NCI-H1092 (cell line): ENCODE results near the gene KLRF2.

Experiments used
- DNase-seq: peaks from one replicate; lab custom pipeline; 2025; lab: John Stamatoyannopoulos, UW

The KLRF2 gene

DNA sequence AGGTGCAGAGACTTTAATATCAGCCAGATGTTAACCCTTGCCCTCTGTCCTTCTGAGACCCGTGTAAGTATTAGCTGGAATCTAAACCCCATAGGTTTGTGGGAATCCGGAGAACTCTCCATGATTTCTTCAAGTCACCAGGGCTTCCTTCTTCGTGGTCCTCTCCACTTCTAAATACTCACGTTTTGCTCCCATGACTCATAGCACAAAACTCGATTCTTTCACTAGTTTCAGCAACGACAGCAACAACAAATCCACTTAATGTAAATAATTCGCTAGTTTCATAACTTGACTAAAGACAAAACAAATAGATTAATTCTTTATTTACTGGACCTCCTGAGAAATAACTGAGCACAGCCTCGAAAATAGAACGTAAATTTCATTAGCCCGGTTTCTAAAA lies 55.3 kb downstream of the KLRF2 start:
- DNase-seq = no peak

DNA sequence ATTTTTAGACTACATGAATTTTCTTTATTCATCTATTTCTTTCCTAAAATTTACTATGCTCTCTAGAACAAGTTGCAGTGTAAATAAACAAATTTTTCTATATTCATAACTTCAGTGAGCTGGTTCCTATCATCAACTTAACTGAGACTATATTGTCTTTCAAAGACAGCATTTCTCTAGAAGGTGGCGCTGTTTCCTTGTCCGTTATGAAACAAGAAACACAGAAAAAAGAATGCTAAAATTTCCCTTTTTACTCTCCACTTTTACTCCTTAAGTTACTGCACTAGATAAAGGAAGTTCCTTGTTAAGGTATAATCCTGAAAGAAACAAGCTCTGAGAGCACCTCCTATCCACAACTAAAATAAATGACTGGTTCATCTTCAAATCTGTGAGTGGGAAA lies 59.1 kb downstream of the KLRF2 start:
- no peak for DNase-seq

DNA sequence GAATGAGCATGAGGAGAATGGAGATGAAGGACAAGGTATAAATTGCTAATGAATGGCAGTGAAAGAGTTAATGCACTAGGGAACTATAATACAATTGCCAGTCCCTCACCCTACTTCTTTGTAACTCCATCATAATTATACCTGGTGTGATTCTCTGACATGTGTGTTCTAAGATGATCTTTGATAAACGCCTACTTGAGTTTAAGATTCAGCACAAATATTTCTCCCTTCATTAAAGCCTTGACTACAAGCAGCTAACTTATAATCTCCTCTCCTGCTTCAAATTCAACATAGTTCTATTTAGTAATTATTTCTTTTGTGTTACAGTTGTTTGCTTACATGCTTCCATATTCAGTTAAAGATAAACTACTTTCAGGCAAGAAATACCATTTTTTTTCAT lies 60.5 kb downstream of the KLRF2 start:
- no peak for DNase-seq

DNA sequence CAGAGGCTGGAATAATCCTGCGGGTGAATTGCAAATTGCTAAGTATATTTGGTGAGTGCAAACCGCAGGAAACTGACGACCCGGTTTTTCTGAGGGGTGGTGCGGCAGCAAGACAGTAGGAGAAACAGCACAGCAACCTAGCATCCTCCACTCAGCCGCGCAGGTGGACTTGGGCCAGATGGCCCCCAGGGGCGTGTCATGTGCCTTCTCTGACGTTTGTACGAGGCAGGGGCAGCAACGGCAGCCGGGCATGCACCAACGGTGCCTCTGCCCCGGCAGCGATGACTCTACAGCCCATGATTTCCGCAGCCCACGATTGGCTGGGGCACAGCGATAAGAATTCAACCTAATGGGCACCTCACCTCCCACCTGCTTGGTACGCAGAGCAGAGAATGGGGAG lies 62.0 kb downstream of the KLRF2 start:
- DNase-seq = no peak

DNA sequence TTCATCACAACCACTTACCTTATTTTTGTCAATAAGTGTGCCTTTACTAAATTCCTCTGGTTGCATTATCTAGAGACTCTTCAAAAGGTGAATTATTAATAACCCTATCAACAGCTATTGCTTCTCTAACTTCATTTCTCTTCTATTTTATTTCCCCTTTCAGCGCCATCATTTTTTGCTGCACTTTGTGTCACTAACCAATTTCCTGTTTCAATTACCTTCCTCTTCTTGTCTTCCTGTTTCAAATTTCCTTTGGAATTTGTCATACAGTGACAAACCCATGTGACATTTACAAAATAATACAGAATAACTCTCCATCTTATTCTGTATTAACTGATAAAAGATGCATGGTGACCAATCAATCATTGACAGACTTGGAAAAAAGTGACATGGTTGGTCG lies 63.1 kb downstream of the KLRF2 start:
- no peak for DNase-seq
